Natural killer cell (primary cell): Measurements from ENCODE around the gene WWTR1. TPM values are rescaled to one million over a fixed set of nuclear protein-coding genes. Genes with fewer than 3 reads are reported as not detected.

ENCODE experiments used
- ATAC-seq, 3 donors: fragments of 150-1000 bp in 2 of 3; fragments of 200-7000 bp in 1 of 3; cut with Tn5 transposase; 1 replicate in 1 of 3; 2 replicates in 2 of 3; pipeline ENCODE4 v1.10.0; 2021; ENCODE audit warnings: mild to moderate bottlenecking in 2 of 3, moderate library complexity in 2 of 3
- DNase-seq, 2 donors: peaks; one replicate each; pipeline versions ENCODE4 v3.0.0 to v3.0.0-alpha.2; 2013 to 2021; ENCODE audit warnings: mixed read lengths in 1 of 2
- H3K27ac ChIP-seq: one replicate; pipeline ENCODE4 v1.5.1; 2013; ENCODE audit warnings: mild to moderate bottlenecking, low read length
- H3K27me3 ChIP-seq: one replicate; pipeline ENCODE4 v1.6.1; 2013; ENCODE audit warnings: low read length; ENCODE audit not compliant: control insufficient read depth, insufficient read depth
- H3K36me3 ChIP-seq: one replicate; pipeline ENCODE4 v1.6.1; 2013; ENCODE audit warnings: low read length; ENCODE audit not compliant: control insufficient read depth, insufficient read depth
- H3K4me1 ChIP-seq: one replicate; pipeline ENCODE4 v1.6.1; 2013; ENCODE audit warnings: low read length; ENCODE audit not compliant: control insufficient read depth, insufficient read depth
- H3K4me3 ChIP-seq: one replicate; pipeline ENCODE4 v1.5.1; 2013; ENCODE audit warnings: low read length
- H3K9me3 ChIP-seq: one replicate; pipeline ENCODE4 v1.6.1; 2013; ENCODE audit warnings: low read length; ENCODE audit not compliant: control insufficient read depth, insufficient read depth
- H3K27ac Mint-ChIP-seq, 2 donors: one replicate each; pipeline ENCODE4 v1.8.0; 2022; ENCODE audit warnings: mild to moderate bottlenecking in 2 of 2, mixed read lengths in 2 of 2, moderate library complexity in 1 of 2
- H3K27me3 Mint-ChIP-seq, 2 donors: one replicate each; pipeline ENCODE4 v1.8.0; 2022; ENCODE audit warnings: low read depth in 2 of 2, mixed read lengths in 2 of 2
- H3K36me3 Mint-ChIP-seq: one replicate; pipeline ENCODE4 v1.8.0; 2022; ENCODE audit warnings: mixed read lengths
- H3K4me1 Mint-ChIP-seq, 2 donors: one replicate each; pipeline ENCODE4 v1.8.0; 2022; ENCODE audit warnings: mixed read lengths in 2 of 2
- H3K4me3 Mint-ChIP-seq: one replicate; pipeline ENCODE4 v1.8.0; 2022; ENCODE audit warnings: mild to moderate bottlenecking, moderate library complexity, mixed read lengths
- H3K9me3 Mint-ChIP-seq, 2 donors: one replicate each; pipeline ENCODE4 v1.8.0; 2022; ENCODE audit warnings: mixed read lengths in 2 of 2
- WGBS: methylation state at CpG from one replicate; pipeline ENCODE4 v1.1.7; 2013; ENCODE audit warnings: missing lambda C conversion rate; ENCODE audit not compliant: insufficient coverage; 5-methylcytosine and 5-hydroxymethylcytosine counted together
- intact Hi-C: fragments of 100-400 bp; cut with micrococcal nuclease; formaldehyde crosslinking; loops from one replicate; pipeline ENCODE4 v1.14.2; 2022
- total RNA-seq, 4 donors: library from RNA; stranded (reverse); fragments of 120-200 nt in 1 of 4; gene quantifications; one replicate each; pipeline versions ENCODE4 v1.2.3 to v1.2.4, GENCODE V29; 2013 to 2022
- TF ChIP-seq, protein P1 (sequence below): fragments of 200-600 bp; IDR thresholded peaks from one replicate; pipeline ENCODE4 v1.8.0; 2022; ENCODE audit warnings: antibody characterized with exemption

Gene WWTR1
- total RNA-seq, 3 donors from 2014 or later (not counting 1 experiment from before 2014, with no cell fraction given): 0.72 to 1.1 (median 0.73) TPM

DNA sequence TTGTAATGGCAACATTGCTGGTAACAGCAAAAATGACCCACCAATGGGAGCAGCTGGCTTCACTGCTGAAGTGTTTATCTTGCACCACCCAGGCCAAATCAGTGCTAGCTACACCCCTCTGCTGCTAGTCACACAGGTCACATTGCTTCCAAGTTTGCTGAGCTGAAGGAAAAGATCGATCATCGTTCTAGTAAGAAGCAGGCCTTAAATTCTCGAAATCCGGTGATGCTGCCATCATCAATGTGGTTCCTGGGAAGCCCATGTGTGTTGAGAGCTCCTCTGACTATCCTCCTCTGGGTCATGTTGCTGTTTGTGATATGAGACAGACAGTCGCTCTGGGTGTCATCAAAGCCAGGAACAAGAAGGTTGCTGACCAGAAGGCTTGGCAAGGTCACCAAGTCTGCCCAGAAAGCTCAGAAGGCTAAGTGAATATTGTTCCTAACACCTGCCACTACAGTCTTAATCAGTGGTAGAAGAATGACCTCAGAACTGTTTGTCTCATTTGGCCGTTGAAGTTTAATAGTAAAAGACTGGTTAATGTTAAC is 162.2 kb downstream of the WWTR1 start:
- no peaks in the 10 kb centered on the region for H3K4me1 Mint-ChIP-seq
- no peaks in the 10 kb centered on the region for H3K9me3 ChIP-seq
- no peak overlapping the region for H3K4me3 ChIP-seq
- TF ChIP-seq, protein P1, sequence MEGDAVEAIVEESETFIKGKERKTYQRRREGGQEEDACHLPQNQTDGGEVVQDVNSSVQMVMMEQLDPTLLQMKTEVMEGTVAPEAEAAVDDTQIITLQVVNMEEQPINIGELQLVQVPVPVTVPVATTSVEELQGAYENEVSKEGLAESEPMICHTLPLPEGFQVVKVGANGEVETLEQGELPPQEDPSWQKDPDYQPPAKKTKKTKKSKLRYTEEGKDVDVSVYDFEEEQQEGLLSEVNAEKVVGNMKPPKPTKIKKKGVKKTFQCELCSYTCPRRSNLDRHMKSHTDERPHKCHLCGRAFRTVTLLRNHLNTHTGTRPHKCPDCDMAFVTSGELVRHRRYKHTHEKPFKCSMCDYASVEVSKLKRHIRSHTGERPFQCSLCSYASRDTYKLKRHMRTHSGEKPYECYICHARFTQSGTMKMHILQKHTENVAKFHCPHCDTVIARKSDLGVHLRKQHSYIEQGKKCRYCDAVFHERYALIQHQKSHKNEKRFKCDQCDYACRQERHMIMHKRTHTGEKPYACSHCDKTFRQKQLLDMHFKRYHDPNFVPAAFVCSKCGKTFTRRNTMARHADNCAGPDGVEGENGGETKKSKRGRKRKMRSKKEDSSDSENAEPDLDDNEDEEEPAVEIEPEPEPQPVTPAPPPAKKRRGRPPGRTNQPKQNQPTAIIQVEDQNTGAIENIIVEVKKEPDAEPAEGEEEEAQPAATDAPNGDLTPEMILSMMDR: no peak
- no peaks in the 10 kb centered on the region for H3K27me3 ChIP-seq
- H3K27me3 Mint-ChIP-seq: peaks cover 12 to 31% of the 10 kb centered on the region in 2 donors
- no peaks in the 10 kb centered on the region for H3K9me3 Mint-ChIP-seq
- H3K36me3 Mint-ChIP-seq: no peaks in the 10 kb centered on the region
- intact Hi-C loops: no loop called here
- H3K27ac Mint-ChIP-seq: no peak overlapping the region
- ATAC-seq: no peak
- H3K36me3 ChIP-seq: no peaks in the 10 kb centered on the region
- 85% methylated on average over 6 of the region's 6 CpGs for WGBS
- no peaks in the 10 kb centered on the region for H3K4me1 ChIP-seq
- H3K27ac ChIP-seq: no peak overlapping the region
- H3K4me3 Mint-ChIP-seq: no peak overlapping the region
- no peak for DNase-seq

DNA sequence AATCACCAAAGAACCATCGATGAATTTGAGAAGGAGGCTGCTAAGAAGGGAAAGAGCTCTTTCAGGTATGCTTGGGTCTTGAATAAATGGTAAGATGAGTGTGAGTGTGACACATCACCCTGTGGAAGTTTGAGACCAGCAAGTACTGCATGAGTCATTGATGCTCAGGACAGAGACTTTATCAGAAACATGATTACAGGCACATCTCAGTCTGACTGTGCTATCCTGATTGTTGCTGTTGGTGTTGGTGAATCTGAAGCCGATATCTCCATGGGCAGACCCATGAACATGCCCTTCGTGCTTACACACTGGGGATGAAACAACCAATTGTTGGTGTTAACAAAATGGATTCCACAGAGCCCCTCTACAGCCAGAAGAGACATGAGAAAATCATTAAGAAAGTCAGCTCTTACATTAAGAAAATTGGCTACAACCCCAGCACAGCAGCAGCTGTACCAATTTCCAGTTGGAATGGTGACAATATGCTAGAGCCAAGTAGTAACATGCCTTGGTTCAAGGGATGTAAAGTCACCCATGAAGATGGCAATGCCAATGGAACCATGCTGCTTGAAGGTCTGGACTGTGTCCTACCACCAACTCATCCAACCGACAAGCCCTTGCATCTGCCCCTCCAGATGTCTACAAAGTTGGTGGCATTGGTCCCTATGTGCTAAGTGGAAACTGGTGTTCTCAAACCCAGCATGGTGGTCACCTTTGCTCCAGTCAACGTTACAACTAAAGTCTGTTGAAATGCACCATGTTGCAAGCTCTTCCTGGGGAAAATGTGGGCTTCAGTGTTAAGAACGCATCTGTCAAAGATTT is 162.9 kb downstream of the WWTR1 start:
- Histone ChIP-seq H3K4me1 (no peaks in the 10 kb centered on the region), H3K27ac (no peak overlapping the region), H3K4me3 (no peak overlapping the region), H3K9me3 (no peaks in the 10 kb centered on the region), H3K36me3 (no peaks in the 10 kb centered on the region), H3K27me3 (no peaks in the 10 kb centered on the region)
- DNase-seq: no peak
- Mint-ChIP-seq H3K27me3 (peaks cover 15 to 37% of the 10 kb centered on the region in 2 donors), H3K4me3 (no peak overlapping the region), H3K27ac (no peak overlapping the region), H3K4me1 (no peaks in the 10 kb centered on the region), H3K9me3 (no peaks in the 10 kb centered on the region), H3K36me3 (no peaks in the 10 kb centered on the region)
- intact Hi-C loops: loop anchor here (1.0 kb wide), 1 partner anchor 222 kb away; no protein-coding TSS in a partner anchor
- no peak for ATAC-seq
- WGBS: 83% methylated on average over 6 of the region's 6 CpGs
- TF ChIP-seq, protein P1: no peak

DNA sequence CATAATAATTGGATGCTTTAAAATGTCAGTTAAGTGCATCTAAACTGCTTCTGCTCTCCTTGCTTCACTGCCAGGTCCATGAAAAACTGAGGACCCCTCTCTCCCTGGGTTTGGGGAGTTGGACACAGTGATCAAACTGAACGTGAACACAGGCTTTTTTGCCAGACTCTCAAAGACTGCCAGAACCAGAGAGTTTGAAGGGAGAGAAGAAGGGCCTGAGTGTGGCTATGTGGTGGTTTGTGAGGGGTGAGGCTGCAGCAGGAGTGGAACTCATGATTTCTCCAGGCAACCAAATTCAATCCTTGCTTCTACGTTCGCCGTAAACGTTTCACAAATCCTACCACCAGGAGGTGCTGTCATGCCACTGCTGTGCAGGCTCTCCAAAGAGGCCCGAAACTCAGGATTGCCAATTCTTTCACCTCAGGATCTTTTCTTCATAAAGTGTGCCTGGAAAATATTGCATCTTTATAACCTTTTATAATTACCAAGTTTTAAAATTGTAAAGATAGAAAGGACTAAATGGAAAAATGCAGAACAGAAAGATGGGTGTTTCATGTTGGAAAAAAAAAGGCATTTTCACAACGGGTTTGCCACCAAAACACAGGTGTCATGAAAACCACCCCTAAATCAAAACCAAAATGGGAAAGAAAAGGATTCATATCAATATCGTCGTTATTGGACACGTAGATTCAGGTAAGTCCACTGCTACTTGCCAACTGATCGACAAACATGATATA is 163.6 kb downstream of the WWTR1 start:
- Mint-ChIP-seq H3K36me3 (no peaks in the 10 kb centered on the region), H3K27me3 (peaks cover 15 to 38% of the 10 kb centered on the region in 2 donors), H3K27ac (no peak overlapping the region), H3K9me3 (no peaks in the 10 kb centered on the region), H3K4me3 (no peak overlapping the region), H3K4me1 (no peaks in the 10 kb centered on the region)
- ATAC-seq: peak in 2 of 3 donors; percentile 48 to 63
- Histone ChIP-seq H3K4me3 (no peak overlapping the region), H3K36me3 (no peaks in the 10 kb centered on the region), H3K27ac (no peak overlapping the region), H3K4me1 (no peaks in the 10 kb centered on the region), H3K9me3 (no peaks in the 10 kb centered on the region), H3K27me3 (no peaks in the 10 kb centered on the region)
- 33% methylated on average over 6 of the region's 11 CpGs for WGBS
- TF ChIP-seq, protein P1: peak; percentile 65
- DNase-seq: peak; percentile 23 to 55
- intact Hi-C loops: loop anchor here (1.0 kb wide), 1 partner anchor 223 kb away; no protein-coding TSS in a partner anchor
